GM12801 (cell line): ENCODE data around the gene SLC38A1.

ENCODE experiments used
- TF ChIP-seq, protein P1 (sequence below): IDR thresholded peaks from one replicate; pipeline ENCODE4 v1.5.1; 2011; ENCODE audit warnings: control low read depth; ENCODE audit not compliant: insufficient read length; ENCODE audit errors: extremely low read depth

Gene SLC38A1

DNA sequence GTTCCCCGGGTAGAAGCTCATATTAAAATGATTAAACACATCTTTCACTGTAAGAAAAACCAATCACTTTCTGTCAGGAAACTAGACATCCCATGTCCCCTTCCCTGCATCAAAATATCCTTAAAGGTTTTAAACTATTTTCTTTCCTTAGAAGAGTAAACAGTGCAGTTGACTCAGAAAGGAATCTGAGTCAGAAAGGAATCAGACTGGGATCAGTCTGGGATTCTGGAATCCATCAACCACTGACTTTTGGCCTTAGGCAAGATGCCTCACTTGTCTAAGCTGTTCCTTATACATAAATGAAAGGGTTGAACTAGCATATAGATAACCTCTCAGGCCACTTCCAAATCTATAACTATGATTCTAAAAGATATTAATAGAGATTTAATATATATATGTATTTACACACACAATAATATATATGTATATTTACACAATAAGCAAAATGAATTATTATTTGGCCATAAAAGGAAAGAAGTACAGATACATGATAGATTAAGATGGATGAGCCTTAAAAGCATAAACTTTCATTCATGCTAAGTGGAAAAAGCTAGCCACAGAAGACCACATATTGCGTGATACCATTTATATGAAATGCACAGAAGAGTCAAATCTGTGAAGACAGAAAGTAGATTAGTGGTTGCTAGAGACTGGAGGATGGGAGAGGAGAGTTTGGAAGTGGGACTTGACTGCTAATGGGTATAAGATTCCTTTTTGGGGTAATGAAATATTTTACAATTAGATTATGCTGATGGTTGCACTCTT lies 114.4 kb downstream of the SLC38A1 start:
- TF ChIP-seq, protein P1, sequence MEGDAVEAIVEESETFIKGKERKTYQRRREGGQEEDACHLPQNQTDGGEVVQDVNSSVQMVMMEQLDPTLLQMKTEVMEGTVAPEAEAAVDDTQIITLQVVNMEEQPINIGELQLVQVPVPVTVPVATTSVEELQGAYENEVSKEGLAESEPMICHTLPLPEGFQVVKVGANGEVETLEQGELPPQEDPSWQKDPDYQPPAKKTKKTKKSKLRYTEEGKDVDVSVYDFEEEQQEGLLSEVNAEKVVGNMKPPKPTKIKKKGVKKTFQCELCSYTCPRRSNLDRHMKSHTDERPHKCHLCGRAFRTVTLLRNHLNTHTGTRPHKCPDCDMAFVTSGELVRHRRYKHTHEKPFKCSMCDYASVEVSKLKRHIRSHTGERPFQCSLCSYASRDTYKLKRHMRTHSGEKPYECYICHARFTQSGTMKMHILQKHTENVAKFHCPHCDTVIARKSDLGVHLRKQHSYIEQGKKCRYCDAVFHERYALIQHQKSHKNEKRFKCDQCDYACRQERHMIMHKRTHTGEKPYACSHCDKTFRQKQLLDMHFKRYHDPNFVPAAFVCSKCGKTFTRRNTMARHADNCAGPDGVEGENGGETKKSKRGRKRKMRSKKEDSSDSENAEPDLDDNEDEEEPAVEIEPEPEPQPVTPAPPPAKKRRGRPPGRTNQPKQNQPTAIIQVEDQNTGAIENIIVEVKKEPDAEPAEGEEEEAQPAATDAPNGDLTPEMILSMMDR = no peak

DNA sequence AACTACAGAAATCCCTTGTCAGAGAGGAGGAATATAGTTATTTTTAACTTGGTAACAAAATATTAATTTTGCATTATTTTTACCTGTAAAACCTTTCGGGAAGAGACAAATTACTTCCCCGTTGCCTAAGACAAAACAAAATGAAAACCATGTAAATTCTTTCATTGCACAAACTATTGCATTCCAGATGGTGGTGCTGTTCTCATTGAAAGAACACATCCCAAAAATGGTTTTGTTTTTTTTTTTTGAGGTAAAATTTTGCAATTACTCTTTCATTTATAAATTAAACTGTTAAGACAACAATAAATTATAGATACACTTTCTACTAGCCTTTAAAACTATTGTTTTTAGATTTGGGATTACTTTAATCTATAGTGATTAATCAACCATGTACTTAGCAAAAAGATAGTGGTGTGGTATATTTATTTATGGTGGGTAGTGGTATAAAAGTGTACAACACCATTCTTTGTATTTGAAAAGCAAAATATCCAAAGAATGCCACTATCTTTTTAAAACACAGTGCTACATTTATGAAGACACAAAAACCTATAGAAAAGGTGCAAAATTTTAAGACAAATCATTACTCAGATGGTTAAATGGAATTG lies 115.5 kb downstream of the SLC38A1 start:
- TF ChIP-seq, protein P1 = no peak

DNA sequence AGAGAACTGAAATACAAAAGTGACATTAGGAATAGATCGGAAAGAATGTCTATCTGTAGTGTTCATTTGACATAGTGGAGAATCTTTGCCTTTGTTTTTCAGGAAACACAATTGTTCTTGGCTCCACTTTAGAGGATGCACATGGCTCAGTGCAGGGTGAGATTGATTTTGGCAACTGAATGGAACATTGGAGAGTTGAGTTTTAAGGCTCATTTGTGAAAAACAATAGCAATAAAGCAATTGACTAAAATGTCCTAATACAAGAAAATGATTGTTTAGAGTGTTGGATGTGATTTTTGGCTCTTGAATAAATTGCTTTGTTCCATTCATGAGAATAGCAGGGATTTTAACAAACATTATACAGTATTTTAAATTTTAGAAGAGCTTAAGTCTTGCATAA lies 116.4 kb downstream of the SLC38A1 start:
- TF ChIP-seq, protein P1 = no peak

DNA sequence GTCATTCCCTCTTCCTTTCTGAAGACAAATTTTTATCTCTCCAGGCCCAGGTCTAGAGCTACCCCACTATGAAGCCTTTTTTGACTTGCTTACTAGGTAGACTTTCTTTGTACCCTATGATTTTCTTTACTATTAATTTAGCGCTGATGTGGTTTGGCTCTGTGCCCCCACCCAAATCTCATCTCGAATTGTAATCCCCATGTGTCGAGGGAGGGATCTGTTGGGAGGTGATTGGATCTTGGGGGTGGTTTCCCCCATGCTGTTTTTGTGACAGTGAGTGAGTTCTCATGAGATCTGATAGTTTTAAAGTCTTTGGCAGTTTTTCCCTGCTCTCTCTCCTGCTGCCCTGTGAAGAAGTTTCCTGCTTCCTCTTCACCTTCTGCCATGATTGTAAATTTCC lies 118.1 kb downstream of the SLC38A1 start:
- TF ChIP-seq, protein P1 = no peak

DNA sequence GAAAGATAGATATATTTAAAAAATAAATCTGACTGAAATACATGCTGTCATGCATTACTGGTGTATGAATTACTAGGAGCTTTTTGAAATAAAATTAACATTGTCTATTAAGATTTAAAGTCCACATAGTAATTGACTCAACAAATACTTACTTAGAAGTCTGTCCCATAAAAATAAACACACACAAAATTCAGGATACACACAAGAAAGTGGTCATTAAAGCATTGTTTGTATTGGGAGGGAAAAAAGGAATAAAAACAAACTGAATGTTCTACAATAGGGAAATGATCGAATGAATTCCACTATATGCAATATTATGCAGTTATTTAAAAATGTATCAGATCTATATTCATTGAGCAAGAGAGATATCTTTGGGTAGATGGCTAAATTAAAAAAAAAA lies 118.9 kb downstream of the SLC38A1 start:
- TF ChIP-seq, protein P1 = no peak

DNA sequence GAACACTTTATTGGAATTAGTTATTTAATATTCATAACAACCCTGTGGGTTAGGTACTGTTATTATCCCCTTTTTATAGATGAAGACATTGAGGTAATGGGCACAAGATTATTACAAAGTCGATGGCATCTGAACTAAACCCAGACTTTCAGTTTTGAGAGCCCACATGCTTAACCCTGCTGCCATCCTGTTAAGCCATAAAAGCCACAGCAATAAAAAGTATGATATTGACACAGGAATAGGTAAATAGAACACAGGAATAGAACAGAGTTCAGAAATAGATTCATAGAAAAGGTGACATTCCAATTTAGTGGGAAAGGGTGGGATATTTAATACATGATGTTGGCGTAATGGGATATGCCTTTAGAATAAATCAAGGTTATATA lies 119.8 kb downstream of the SLC38A1 start:
- TF ChIP-seq, protein P1 = no peak

DNA sequence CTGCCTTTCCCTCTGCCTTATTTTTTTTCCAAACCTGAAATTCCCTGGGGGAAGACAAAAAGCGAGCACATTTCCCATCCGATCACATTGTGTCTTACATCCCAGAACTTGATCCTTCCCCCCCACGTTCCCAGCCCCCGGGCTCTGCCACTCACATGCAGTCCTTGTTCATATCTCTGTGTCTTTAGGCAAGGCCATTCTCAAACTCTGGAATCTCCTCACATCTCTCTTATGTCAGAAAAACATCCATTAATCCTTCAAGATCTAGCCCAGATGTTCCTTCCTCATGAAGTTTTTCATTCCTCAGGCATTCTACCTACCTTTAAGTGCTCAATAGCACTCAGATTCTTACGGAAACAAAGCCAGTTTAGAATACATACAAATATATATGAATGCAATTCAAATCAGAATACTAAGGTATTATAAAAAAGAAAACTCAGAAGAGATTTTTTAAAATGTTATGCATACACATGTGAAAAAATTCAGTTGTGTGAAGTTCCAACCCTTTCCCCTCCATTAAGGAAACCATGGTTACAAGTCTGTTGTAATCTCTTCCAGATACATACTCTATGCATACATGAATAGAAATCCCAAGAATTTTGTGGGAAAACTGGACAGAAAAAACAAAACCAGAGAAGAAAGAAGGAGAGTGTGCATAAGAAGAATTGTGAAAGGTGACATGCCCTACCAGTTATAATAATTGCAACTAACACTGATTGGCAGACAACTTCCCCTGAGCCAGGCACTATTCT lies 120.3 kb downstream of the SLC38A1 start:
- TF ChIP-seq, protein P1 = no peak
